WTC11 (cell line): ENCODE data around the gene SIX2. TPM values are rescaled to one million over a fixed set of nuclear protein-coding genes. Genes with fewer than 3 reads are reported as not detected.
A peak's percentile ranks its signal among the peaks of the same experiment; 100 is the strongest.

Experiments
- ATAC-seq: fragments of 200-7000 bp; cut with Tn5 transposase; 2 replicates; pipeline ENCODE4 v1.10.0; 2021; ENCODE audit warnings: mild to moderate bottlenecking, moderate library complexity
- CTCF ChIA-PET: fragments of 300-600 bp; sonication (Branson Sonifier 250); formaldehyde crosslinking; loops from one replicate; lab custom pipeline; 2021; ENCODE audit warnings: antibody characterized with exemption; lab: Charles Lee
- POLR2A ChIA-PET: fragments of 350-600 bp; sonication (Branson Sonifier 250); formaldehyde crosslinking; loops from one replicate; lab custom pipeline; 2021; ENCODE audit warnings: antibody characterized with exemption; lab: Charles Lee
- DNase-seq: peaks from one replicate; pipeline ENCODE4 v3.0.0; 2021; ENCODE audit warnings: low spot score
- H3K27ac Mint-ChIP-seq: 2 replicates; pipeline ENCODE4 v1.8.0; 2021; ENCODE audit warnings: mixed read lengths
- H3K27me3 Mint-ChIP-seq: 2 replicates; pipeline ENCODE4 v1.8.0; 2021; ENCODE audit warnings: low read depth, mild to moderate bottlenecking, moderate library complexity, mixed read lengths
- H3K36me3 Mint-ChIP-seq: 2 replicates; pipeline ENCODE4 v1.8.0; 2021; ENCODE audit warnings: mixed read lengths
- H3K4me1 Mint-ChIP-seq: 2 replicates; pipeline ENCODE4 v1.8.0; 2022; ENCODE audit warnings: mixed read lengths
- H3K4me3 Mint-ChIP-seq: 2 replicates; pipeline ENCODE4 v1.8.0; 2021; ENCODE audit warnings: mild to moderate bottlenecking, moderate library complexity, mixed read lengths
- H3K9me3 Mint-ChIP-seq: 2 replicates; pipeline ENCODE4 v1.8.0; 2021; ENCODE audit warnings: mixed read lengths
- ATF1 ChIP-seq: sonication (generic); formaldehyde crosslinking; IDR thresholded peaks from 2 replicates; pipeline ENCODE4 v1.8.1; 2023; ENCODE audit warnings: mild to moderate bottlenecking, moderate library complexity, missing genetic modification reagents
- CBFB ChIP-seq: sonication (generic); formaldehyde crosslinking; IDR thresholded peaks from 2 replicates; pipeline ENCODE4 v1.8.1; 2022; ENCODE audit warnings: mild to moderate bottlenecking, low read depth, missing genetic modification reagents
- CREB1 ChIP-seq: sonication (generic); formaldehyde crosslinking; IDR thresholded peaks from 2 replicates; pipeline ENCODE4 v1.8.0; 2023; ENCODE audit warnings: mild to moderate bottlenecking, missing genetic modification reagents
- CREM ChIP-seq: sonication (generic); formaldehyde crosslinking; IDR thresholded peaks from 2 replicates; pipeline ENCODE4 v1.8.1; 2022; ENCODE audit warnings: mild to moderate bottlenecking, missing genetic modification reagents, moderate library complexity
- E2F1 ChIP-seq: sonication (generic); formaldehyde crosslinking; IDR thresholded peaks from 2 replicates; pipeline ENCODE4 v1.8.0; 2022; ENCODE audit warnings: mild to moderate bottlenecking, missing genetic modification reagents
- ELF4 ChIP-seq: sonication (generic); formaldehyde crosslinking; IDR thresholded peaks from 2 replicates; pipeline ENCODE4 v1.8.1; 2022; ENCODE audit warnings: low read depth, mild to moderate bottlenecking, moderate library complexity, missing genetic modification reagents
- FOXP1 ChIP-seq: sonication (generic); formaldehyde crosslinking; IDR thresholded peaks from 2 replicates; pipeline ENCODE4 v1.8.0; 2022; ENCODE audit warnings: missing genetic modification reagents, mild to moderate bottlenecking, moderate library complexity, borderline replicate concordance
- KAT7 ChIP-seq: sonication (generic); formaldehyde crosslinking; IDR thresholded peaks from 2 replicates; pipeline ENCODE4 v1.8.1; 2023; ENCODE audit warnings: missing genetic modification reagents, mild to moderate bottlenecking, borderline replicate concordance
- NR1H2 ChIP-seq: sonication (generic); formaldehyde crosslinking; IDR thresholded peaks from 2 replicates; pipeline ENCODE4 v1.9.0; 2021; ENCODE audit warnings: mild to moderate bottlenecking, moderate library complexity, missing genetic modification reagents
- OVOL2 ChIP-seq: fragments of 250-450 bp; sonication (Bioruptor Pico); IDR thresholded peaks from 2 replicates; pipeline ENCODE4 v1.9.0; 2021; ENCODE audit warnings: mild to moderate bottlenecking, borderline replicate concordance
- RORB ChIP-seq: fragments of 250-450 bp; sonication (Bioruptor Pico); IDR thresholded peaks from 2 replicates; pipeline ENCODE4 v1.9.0; 2021; ENCODE audit warnings: mild to moderate bottlenecking
- SOX15 ChIP-seq: fragments of 250-450 bp; sonication (Bioruptor Pico); IDR thresholded peaks from 2 replicates; pipeline ENCODE4 v1.9.0; 2021; ENCODE audit warnings: mild to moderate bottlenecking
- SP1 ChIP-seq: sonication (generic); formaldehyde crosslinking; conservative IDR thresholded peaks from 2 replicates; pipeline ENCODE4 v1.8.1; 2022; ENCODE audit warnings: missing genetic modification reagents
- TCF7 ChIP-seq: sonication (generic); formaldehyde crosslinking; IDR thresholded peaks from 2 replicates; pipeline ENCODE4 v1.8.0; 2022; ENCODE audit warnings: mild to moderate bottlenecking, low read depth, missing genetic modification reagents, moderate library complexity
- ZNF138 ChIP-seq: sonication (generic); formaldehyde crosslinking; conservative IDR thresholded peaks from 2 replicates; pipeline ENCODE4 v1.8.1; 2022; ENCODE audit warnings: mild to moderate bottlenecking, moderate library complexity, missing genetic modification reagents
- ZNF396 ChIP-seq: fragments of 250-450 bp; sonication (Bioruptor Pico); IDR thresholded peaks from 2 replicates; pipeline ENCODE4 v1.8.0; 2021; ENCODE audit warnings: mild to moderate bottlenecking, moderate library complexity, borderline replicate concordance
- total RNA-seq: library from RNA; stranded (reverse); gene quantifications from 3 replicates; pipeline ENCODE4 v1.2.3, GENCODE V29; 2021
- TF ChIP-seq, protein P1 (sequence below): sonication (generic); formaldehyde crosslinking; IDR thresholded peaks from 2 replicates; pipeline ENCODE4 v1.8.1; 2023; ENCODE audit warnings: mild to moderate bottlenecking, missing genetic modification reagents, moderate library complexity
- TF ChIP-seq, protein P2 (sequence below): fragments of 250-450 bp; sonication (Bioruptor Pico); conservative IDR thresholded peaks from 2 replicates; pipeline ENCODE4 v1.9.0; 2021; ENCODE audit warnings: mild to moderate bottlenecking
- TF ChIP-seq, protein P3 (sequence below): sonication (generic); formaldehyde crosslinking; IDR thresholded peaks from 2 replicates; pipeline ENCODE4 v1.8.1; 2023; ENCODE audit warnings: mild to moderate bottlenecking, missing genetic modification reagents, moderate library complexity

SIX2 gene
- total RNA-seq, 1 experiment from 2014 or later = 1.7 TPM

GRCh38 chr2:45024097-45024496 is 14.8 kb upstream of the SIX2 start:
- TF ChIP-seq CBFB (CRISPR knock-in tag) (no peak), OVOL2 (CRISPR knock-in tag) (no peak), FOXP1 (no peak), CREM (CRISPR knock-in tag) (no peak), ELF4 (CRISPR knock-in tag) (no peak), CREB1 (CRISPR knock-in tag) (no peak), NR1H2 (no peak), ATF1 (CRISPR knock-in tag) (no peak), ZNF138 (CRISPR knock-in tag) (no peak), RORB (CRISPR knock-in tag) (no peak), E2F1 (no peak), SOX15 (CRISPR knock-in tag) (no peak), SP1 (no peak), KAT7 (CRISPR knock-in tag) (no peak)
- TF ChIP-seq, protein P1, sequence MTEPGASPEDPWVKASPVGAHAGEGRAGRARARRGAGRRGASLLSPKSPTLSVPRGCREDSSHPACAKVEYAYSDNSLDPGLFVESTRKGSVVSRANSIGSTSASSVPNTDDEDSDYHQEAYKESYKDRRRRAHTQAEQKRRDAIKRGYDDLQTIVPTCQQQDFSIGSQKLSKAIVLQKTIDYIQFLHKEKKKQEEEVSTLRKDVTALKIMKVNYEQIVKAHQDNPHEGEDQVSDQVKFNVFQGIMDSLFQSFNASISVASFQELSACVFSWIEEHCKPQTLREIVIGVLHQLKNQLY = no peak
- TF ChIP-seq, protein P2, sequence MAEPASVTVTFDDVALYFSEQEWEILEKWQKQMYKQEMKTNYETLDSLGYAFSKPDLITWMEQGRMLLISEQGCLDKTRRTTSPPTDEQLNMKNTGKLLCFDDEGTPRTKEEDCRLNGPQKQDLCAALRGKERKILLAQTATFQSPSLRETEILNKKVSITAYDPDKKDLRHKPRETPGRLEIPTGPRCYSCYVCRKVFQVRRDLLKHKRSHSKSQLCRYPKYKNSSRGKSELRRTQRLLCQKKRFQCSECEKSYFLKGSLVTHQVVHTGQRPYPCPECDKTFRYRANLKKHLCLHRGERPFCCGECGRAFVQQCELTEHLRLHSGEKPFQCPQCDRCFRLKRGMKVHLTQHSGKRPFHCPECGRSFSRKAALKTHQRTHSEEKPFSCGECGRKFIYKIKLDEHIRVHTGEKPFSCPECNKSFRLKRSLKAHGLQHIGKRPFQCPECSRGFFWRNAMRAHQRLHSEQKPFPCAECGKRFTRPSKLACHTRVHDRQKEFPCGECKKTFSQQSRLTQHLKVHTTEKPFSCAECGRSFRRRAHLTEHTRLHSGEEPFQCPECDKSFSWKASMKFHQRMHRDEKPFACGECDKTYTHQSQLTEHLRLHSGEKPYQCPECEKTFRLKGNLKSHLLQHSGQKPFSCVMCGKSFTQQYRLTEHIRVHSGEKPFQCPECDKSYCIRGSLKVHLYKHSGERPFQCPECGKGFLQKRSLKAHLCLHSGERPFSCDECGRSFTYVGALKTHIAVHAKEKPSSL (CRISPR knock-in tag) = no peak
- TF ChIP-seq, protein P3, sequence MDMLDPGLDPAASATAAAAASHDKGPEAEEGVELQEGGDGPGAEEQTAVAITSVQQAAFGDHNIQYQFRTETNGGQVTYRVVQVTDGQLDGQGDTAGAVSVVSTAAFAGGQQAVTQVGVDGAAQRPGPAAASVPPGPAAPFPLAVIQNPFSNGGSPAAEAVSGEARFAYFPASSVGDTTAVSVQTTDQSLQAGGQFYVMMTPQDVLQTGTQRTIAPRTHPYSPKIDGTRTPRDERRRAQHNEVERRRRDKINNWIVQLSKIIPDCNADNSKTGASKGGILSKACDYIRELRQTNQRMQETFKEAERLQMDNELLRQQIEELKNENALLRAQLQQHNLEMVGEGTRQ (CRISPR knock-in tag) = no peak
- Mint-ChIP-seq H3K36me3 (no peaks in the 10 kb centered on the region), H3K4me1 (0 out of 2 replicates have a peak, but pooled peaks cover under 1% of the 10 kb centered on the region), H3K9me3 (no peaks in the 10 kb centered on the region), H3K27ac (no peak overlapping the region), H3K27me3 (no peaks in the 10 kb centered on the region; the same call in 1 of the 2 replicates), H3K4me3 (no peak overlapping the region)
- ChIA-PET POLR2A (interaction anchor here (0.6 kb wide), 1 partner anchor 77 kb away, joined by 4 read pairs; no protein-coding TSS in a partner anchor), CTCF (interaction anchor here (0.6 to 1.4 kb wide), 4 partner anchors 11 to 39 kb away, joined by 3 to 6 read pairs (median 3); no protein-coding TSS in a partner anchor)
- DNase-seq (no peak), ATAC-seq (no peak)

DNA sequence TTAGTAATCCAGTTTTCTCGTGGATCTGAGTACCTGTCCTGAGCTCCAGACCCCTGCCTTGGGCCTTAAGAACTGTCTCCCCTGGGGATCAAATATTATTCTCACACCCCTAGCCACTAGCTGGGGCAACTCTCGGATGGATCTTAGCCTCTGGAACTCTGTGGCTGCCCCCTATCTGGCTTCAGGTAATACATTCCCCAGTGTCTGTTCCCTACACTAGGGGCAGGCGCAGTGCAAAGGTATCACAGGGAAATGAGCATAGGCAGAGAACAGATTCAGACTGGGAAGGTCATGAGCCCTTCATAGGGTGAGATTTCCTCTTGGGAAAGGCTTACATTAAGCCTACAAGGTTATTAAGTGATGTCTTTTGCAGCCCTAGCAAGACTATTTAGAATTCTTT is 11.2 kb upstream of the SIX2 start:
- no peaks in the 10 kb centered on the region for H3K4me1 Mint-ChIP-seq
- CTCF ChIA-PET = interaction anchor here (1.0 to 1.3 kb wide), 2 partner anchors 21 to 63 kb away, joined by 3 to 7 read pairs; no protein-coding TSS in a partner anchor
- no peaks in the 10 kb centered on the region for H3K9me3 Mint-ChIP-seq
- ATAC-seq (peak; percentile 85), DNase-seq (no peak)
- no peak overlapping the region for H3K27ac Mint-ChIP-seq
- POLR2A ChIA-PET = no interaction called here
- H3K36me3 Mint-ChIP-seq = no peaks in the 10 kb centered on the region
- peaks cover 29% of the 10 kb centered on the region for H3K27me3 Mint-ChIP-seq
- no peak overlapping the region for H3K4me3 Mint-ChIP-seq
- TF ChIP-seq, protein P2 (CRISPR knock-in tag) = no peak
- TF ChIP-seq TCF7 (CRISPR knock-in tag) (no peak), ZNF396 (CRISPR knock-in tag) (no peak)
